ENCODE measurements around the gene CNDP1. TPM values are rescaled to one million over a fixed set of nuclear protein-coding genes. Genes with fewer than 3 reads are reported as not detected.
A peak's percentile ranks its signal among the peaks of the same experiment; 100 is the strongest.

Gene CNDP1
- total and polyA plus RNA-seq, 2 experiments from 2014 or later: not detected

DNA sequence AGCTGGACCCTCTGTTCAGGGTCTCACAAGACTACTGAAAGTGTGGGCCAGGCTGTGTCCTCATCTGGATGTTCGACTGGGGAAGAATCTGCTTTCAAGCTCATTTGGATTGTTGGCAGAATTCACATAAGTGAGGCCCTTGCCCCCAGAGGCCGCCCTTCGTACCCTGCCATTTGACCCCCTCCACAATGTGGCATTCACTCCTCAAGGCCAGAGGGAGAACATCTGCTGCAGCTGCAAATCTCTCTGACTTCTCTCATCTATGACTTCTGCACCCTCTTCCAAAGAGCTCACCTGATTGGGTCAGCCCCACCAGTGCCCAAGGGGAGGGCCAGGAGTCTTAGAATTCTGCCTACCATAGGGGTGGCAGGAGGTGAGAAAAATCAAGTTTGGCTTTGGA, 42.0 kb upstream of the CNDP1 start:
- H3K4me1 ChIP-seq (ENCODE audit: low read depth): peaks cover 5% of the 10 kb centered on the region
- H3K9me3 ChIP-seq (ENCODE audit: low read depth): no peaks in the 10 kb centered on the region
- no peak overlapping the region for H3K27ac ChIP-seq
- H3K27me3 ChIP-seq: no peaks in the 10 kb centered on the region
- H3K4me3 ChIP-seq: no peak overlapping the region
- TF ChIP-seq CTCF (IDR thresholded peaks at IDR 0.05; ENCODE audit: low read depth, low read length): no peak
- no peaks in the 10 kb centered on the region for H3K36me3 ChIP-seq
- DNase-seq (ENCODE audit: low read depth in 1 of 2, low spot score in 1 of 2): no peak

DNA sequence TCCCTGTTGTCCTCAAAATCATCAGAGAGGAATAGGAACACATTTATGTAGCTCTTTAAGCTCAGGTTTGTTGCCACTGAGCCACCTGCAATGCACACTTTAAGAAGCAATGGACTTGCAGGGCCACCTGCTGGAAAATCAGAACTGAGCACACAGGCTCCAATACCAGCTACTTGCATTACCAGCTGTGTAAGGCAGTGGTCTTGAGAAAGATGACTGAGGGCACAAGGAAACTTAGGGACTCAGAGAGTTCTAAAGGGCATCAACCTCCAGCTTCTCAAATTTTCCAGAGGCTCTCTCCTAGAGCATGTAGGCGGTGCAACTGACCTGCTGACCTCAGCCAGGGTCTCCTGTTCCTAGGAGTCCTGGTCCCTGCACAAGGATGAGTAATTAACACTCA, 40.6 kb upstream of the CNDP1 start:
- Histone ChIP-seq H3K4me1 (ENCODE audit: low read depth) (peaks cover 5% of the 10 kb centered on the region), H3K27ac (no peak overlapping the region), H3K36me3 (no peaks in the 10 kb centered on the region), H3K9me3 (ENCODE audit: low read depth) (no peaks in the 10 kb centered on the region), H3K27me3 (no peaks in the 10 kb centered on the region), H3K4me3 (no peak overlapping the region)
- peak; percentile 66 for TF ChIP-seq CTCF (IDR thresholded peaks at IDR 0.05; ENCODE audit: low read depth, low read length)
- DNase-seq (ENCODE audit: low read depth in 1 of 2, low spot score in 1 of 2): peak; percentile 68 to 85

DNA sequence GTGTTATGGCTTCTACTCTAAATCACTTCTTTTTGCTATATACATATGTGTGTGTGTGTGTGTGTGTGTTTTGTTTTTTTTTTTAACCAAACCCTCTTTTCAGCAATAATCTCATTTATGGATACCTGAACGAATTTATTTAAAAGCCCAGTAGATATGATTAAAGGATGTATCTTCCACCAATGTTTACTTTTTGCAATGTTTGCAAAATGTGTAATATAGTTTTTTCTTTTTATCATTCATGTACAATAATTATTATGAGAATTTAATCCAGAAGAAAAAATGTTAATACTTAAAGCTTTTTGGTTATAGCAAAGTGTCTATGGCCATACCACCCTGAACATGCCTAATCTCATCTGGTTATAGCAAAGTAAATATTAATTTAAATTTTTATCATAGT, 39.8 kb upstream of the CNDP1 start:
- no peak for TF ChIP-seq CTCF (IDR thresholded peaks at IDR 0.05; ENCODE audit: low read depth, low read length)
- no peak overlapping the region for H3K27ac ChIP-seq
- no peaks in the 10 kb centered on the region for H3K9me3 ChIP-seq (ENCODE audit: low read depth)
- no peaks in the 10 kb centered on the region for H3K27me3 ChIP-seq
- H3K4me3 ChIP-seq: no peak overlapping the region
- no peak for DNase-seq (ENCODE audit: low read depth in 1 of 2, low spot score in 1 of 2)
- H3K4me1 ChIP-seq (ENCODE audit: low read depth): peaks cover 5% of the 10 kb centered on the region
- H3K36me3 ChIP-seq: no peaks in the 10 kb centered on the region

DNA sequence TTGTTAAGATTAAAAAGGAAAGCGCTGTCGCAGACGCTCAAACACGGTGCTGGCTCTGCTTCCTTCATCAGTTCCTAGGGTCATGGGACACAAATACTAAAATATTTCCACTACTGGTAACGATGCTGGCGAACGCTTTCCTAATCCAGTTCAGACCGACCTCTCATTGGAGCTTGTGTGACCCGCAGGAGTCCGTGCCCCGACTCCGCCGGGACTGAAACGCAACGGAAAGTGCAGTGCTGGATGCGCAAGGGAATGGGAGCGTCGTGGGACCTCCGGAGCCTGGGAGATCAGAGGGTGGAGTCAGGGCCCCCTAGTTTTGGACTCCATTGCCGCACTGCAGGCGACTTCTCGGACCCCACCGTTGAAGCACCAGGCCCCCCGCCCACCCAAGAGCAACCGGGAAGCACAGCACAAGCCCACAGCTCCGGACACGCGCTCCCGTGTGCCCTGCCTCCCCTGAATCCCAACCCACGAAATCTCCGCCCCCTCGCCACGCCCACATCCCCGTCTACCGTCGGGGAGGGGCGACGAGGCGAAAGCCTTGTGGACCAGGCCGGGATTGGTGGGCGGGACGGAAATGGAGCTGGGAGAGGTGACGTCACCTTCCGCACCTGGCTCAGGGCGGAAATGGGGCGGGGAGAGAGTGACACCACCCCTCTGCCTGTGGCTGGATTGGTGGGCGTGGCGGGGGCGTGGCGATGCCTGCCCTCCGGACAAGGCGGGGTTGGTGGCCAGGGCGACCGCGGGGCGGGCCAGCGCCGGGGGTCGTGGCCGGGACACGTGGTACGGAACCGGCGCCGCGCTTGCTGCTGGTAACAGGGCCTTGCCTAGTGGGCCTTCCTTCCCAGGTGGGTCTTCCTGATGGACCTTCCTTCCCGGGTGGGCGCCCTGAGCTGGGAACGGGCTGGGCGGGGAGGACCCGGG, 38.5 kb upstream of the CNDP1 start, which contains the start of gene CNDP2:
Gene CNDP2 (plus strand): TSS at position 783 of the 927 bp plus-strand sequence. CDS start 3,611 bp downstream, outside the sequence.
- Histone ChIP-seq H3K4me1 (ENCODE audit: low read depth) (peaks cover 5% of the 10 kb centered on the region), H3K4me3 (peak within 1 kb of the TSS; percentile 86), H3K27ac (peak within 1 kb of the TSS; percentile 92), H3K36me3 (no peaks in the 10 kb centered on the region), H3K27me3 (no peaks in the 10 kb centered on the region), H3K9me3 (ENCODE audit: low read depth) (no peaks in the 10 kb centered on the region)
- DNase-seq (ENCODE audit: low read depth in 1 of 2, low spot score in 1 of 2): peak; percentile 100
- TF ChIP-seq CTCF (IDR thresholded peaks at IDR 0.05; ENCODE audit: low read depth, low read length): no peak

DNA sequence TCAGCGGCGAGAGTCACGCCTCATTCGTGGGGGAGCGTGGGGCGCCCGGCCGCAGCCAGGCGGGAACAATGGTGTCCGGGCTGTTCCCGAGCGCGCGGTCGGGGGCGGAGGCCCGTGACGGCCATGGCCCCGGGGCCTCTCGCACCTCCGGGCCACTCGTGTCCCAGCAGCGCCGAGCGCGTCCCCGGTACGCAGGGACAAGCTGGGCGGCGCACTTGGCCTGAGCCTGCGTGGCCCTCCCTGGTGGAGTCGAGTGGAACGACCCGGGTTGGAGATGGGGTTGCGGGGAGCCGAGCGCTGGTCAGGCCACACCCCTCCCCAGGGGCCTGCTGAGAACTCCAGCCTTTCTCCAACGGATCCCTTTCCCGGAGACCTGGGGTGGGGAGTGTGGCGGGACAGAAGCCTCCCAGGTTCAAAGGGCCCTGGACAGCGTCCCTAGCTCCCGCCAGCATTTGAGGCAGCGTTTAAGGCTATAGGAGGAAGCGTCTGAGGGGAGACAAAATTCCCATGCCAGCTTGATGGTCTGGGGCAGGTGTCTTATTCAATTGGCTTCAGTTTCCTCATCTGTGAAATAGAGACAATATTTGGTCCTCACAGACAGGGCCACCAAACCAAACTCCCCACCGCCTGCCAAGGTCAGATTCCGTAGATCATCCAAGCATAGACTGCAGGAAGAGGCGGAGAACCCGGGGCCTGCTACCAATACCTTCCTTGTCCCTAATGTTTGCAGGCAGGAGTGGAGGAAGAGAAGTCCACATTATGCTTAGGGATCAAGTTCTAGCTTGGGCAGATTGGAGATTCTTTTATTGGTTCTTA, 37.6 kb upstream of the CNDP1 start:
- Histone ChIP-seq H3K27me3 (no peaks in the 10 kb centered on the region), H3K4me1 (ENCODE audit: low read depth) (peaks cover 5% of the 10 kb centered on the region), H3K4me3 (peak overlapping the region; percentile 86), H3K36me3 (peaks cover 6% of the 10 kb centered on the region), H3K27ac (peak overlapping the region; percentile 92), H3K9me3 (ENCODE audit: low read depth) (no peaks in the 10 kb centered on the region)
- peak; percentile 18 for TF ChIP-seq CTCF (IDR thresholded peaks at IDR 0.05; ENCODE audit: low read depth, low read length)
- peak; percentile 65 to 73 for DNase-seq (ENCODE audit: low read depth in 1 of 2, low spot score in 1 of 2)

Measured in cardiac muscle cell (in vitro differentiated cells and primary cell).